T-helper 2 cell treated with Interferon-gamma antibody and Interleukin-4, amounts not matched to agents 5 μg/mL and 100 μg/mL, for 36 hours (primary cell): ENCODE results near the gene OR6B1.
"Not testable (repeated sequence)": the region's sequence is repeated elsewhere in the genome, so short reads cannot be mapped to it uniquely, and the experiment has no call there.

Experiments
- DNase-seq: peaks from one replicate; pipeline ENCODE4 v3.0.0; 2021; ENCODE audit warnings: low spot score
- H3K27ac Mint-ChIP-seq: one replicate; pipeline ENCODE4 v1.8.0; 2021; ENCODE audit warnings: mild to moderate bottlenecking, mixed read lengths
- H3K27me3 Mint-ChIP-seq: one replicate; pipeline ENCODE4 v1.8.0; 2021; ENCODE audit warnings: low read depth, mixed read lengths
- H3K36me3 Mint-ChIP-seq: one replicate; pipeline ENCODE4 v1.8.0; 2021; ENCODE audit warnings: low read depth, mixed read lengths
- H3K4me1 Mint-ChIP-seq: one replicate; pipeline ENCODE4 v1.8.0; 2021; ENCODE audit warnings: low read depth, mixed read lengths
- H3K4me3 Mint-ChIP-seq: one replicate; pipeline ENCODE4 v1.8.0; 2022; ENCODE audit warnings: mild to moderate bottlenecking, moderate library complexity, mixed read lengths
- H3K9me3 Mint-ChIP-seq: one replicate; pipeline ENCODE4 v1.8.0; 2021; ENCODE audit warnings: mixed read lengths

Gene OR6B1

GRCh38 chr7:144037414-144038035 lies 37.4 kb downstream of the OR6B1 start:
- H3K27ac Mint-ChIP-seq, result no peak overlapping the region
- DNase-seq, result no peak
- no peaks in the 10 kb centered on the region for H3K9me3 Mint-ChIP-seq
- peaks cover 9% of the 10 kb centered on the region for H3K27me3 Mint-ChIP-seq
- H3K4me1 Mint-ChIP-seq, result no peaks in the 10 kb centered on the region
- H3K4me3 Mint-ChIP-seq, result no peak overlapping the region
- H3K36me3 Mint-ChIP-seq, result no peaks in the 10 kb centered on the region

- no peak overlapping the region for H3K27ac Mint-ChIP-seq
- no peaks in the 10 kb centered on the region for H3K9me3 Mint-ChIP-seq
- H3K4me3 Mint-ChIP-seq, result no peak overlapping the region
- H3K27me3 Mint-ChIP-seq, result peaks cover 3% of the 10 kb centered on the region
- no peak for DNase-seq
- no peaks in the 10 kb centered on the region for H3K4me1 Mint-ChIP-seq
- H3K36me3 Mint-ChIP-seq, result no peaks in the 10 kb centered on the region
These were observed 38.8 kb downstream of the OR6B1 start for GRCh38 chr7:144038887-144039286.

GRCh38 chr7:144048648-144049047 lies 48.5 kb downstream of the OR6B1 start, which contains the start of gene OR2A5:
Gene OR2A5 (plus strand): TSS chr7:144048948. CDS start chr7:144050402, 1,454 bp downstream.
- Mint-ChIP-seq H3K9me3 (no peaks in the 10 kb centered on the region), H3K4me3 (no peak within 1 kb of the TSS), H3K27me3 (no peaks in the 10 kb centered on the region), H3K4me1 (no peaks in the 10 kb centered on the region), H3K27ac (no peak within 1 kb of the TSS), H3K36me3 (no peaks in the 10 kb centered on the region)
- no peak for DNase-seq

GRCh38 chr7:144049491-144049890 lies 49.4 kb downstream of the OR6B1 start:
- Mint-ChIP-seq H3K4me1 (no peaks in the 10 kb centered on the region), H3K27ac (no peak overlapping the region), H3K36me3 (no peaks in the 10 kb centered on the region), H3K4me3 (no peak overlapping the region), H3K27me3 (no peaks in the 10 kb centered on the region), H3K9me3 (no peaks in the 10 kb centered on the region)
- no peak for DNase-seq

- H3K27me3 Mint-ChIP-seq, result no peaks in the 10 kb centered on the region
These were observed 50.0 kb downstream of the OR6B1 start for GRCh38 chr7:144050093-144050492.

GRCh38 chr7:144050884-144051283 lies 50.8 kb downstream of the OR6B1 start:
- H3K9me3 Mint-ChIP-seq, H3K36me3 Mint-ChIP-seq, H3K27ac Mint-ChIP-seq, H3K4me1 Mint-ChIP-seq, H3K27me3 Mint-ChIP-seq, DNase-seq, H3K4me3 Mint-ChIP-seq: not testable (repeated sequence)

More at GRCh38 chr7:144050093-144050492, 50.0 kb downstream of the OR6B1 start:
- H3K4me3 Mint-ChIP-seq, result no peak overlapping the region
- no peak for DNase-seq
- H3K9me3 Mint-ChIP-seq, result no peaks in the 10 kb centered on the region
- no peaks in the 10 kb centered on the region for H3K4me1 Mint-ChIP-seq
- H3K27ac Mint-ChIP-seq, result no peak overlapping the region
- no peaks in the 10 kb centered on the region for H3K36me3 Mint-ChIP-seq

GRCh38 chr7:144057954-144058353 lies 57.8 kb downstream of the OR6B1 start:
- no peak for DNase-seq
- no peaks in the 10 kb centered on the region for H3K4me1 Mint-ChIP-seq
- H3K4me3 Mint-ChIP-seq, result no peak overlapping the region
- no peaks in the 10 kb centered on the region for H3K27me3 Mint-ChIP-seq
- no peaks in the 10 kb centered on the region for H3K36me3 Mint-ChIP-seq
- H3K9me3 Mint-ChIP-seq, result no peaks in the 10 kb centered on the region
- H3K27ac Mint-ChIP-seq, result no peak overlapping the region
